HG02610 (cell line): Measurements from ENCODE around the gene CPSF2.
"Not testable (repeated sequence)": the region's sequence is repeated elsewhere in the genome, so short reads cannot be mapped to it uniquely, and the experiment has no call there.

Experiments
- ATAC-seq: cut with Tn5 transposase; IDR thresholded peaks from one replicate; pipeline ENCODE4 v1.9.1; 2021; ENCODE audit warnings: mild to moderate bottlenecking, moderate library complexity; ENCODE audit not compliant: unreplicated experiment

The CPSF2 gene

GRCh38 chr14:92154283-92154942 lies 32.6 kb downstream of the CPSF2 start:
- no peak for ATAC-seq

- ATAC-seq = no peak
Measured at GRCh38 chr14:92160619-92161018, 38.9 kb downstream of the CPSF2 start.

GRCh38 chr14:92161521-92161920 lies 39.8 kb downstream of the CPSF2 start:
- no peak for ATAC-seq

DNA sequence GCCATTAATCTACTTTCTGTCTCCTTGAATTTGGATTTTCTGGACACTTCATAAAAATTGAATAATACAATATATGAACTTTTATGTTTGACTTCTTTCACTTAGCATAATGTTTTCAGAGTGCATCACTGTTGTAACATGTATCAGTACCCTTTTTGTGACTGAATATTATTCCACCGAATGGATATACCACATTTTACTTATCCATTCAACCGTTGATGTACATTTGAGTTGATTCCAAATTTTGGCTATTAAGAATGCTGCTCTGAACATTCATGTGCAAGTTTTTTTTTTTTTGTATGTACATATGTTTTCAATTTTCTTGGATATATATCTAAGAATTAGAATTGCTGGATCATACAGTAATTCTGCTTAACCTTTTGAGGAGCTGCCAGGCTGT lies 43.2 kb downstream of the CPSF2 start:
- no peak for ATAC-seq

- no peak for ATAC-seq
Measured at GRCh38 chr14:92173668-92174067, 51.9 kb downstream of the CPSF2 start.

DNA sequence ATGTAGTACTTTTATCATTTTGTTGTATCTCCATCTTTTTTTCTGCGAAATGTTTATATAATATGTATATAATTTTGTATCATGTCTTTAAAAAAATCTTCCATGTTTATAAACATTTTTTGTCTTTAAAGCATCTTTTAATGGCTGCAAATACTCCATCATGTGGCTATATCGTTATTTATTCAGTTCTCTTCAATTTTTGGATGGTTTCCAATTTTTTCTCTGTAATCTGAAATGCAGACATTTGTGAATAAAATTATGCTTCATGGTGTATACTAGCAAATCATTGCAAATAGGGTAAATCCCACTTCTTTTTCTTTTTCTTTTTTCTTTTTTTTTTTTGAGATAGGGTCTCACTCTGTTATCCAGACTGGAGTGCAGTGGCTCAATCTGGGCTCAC lies 54.0 kb downstream of the CPSF2 start:
- ATAC-seq = no peak

DNA sequence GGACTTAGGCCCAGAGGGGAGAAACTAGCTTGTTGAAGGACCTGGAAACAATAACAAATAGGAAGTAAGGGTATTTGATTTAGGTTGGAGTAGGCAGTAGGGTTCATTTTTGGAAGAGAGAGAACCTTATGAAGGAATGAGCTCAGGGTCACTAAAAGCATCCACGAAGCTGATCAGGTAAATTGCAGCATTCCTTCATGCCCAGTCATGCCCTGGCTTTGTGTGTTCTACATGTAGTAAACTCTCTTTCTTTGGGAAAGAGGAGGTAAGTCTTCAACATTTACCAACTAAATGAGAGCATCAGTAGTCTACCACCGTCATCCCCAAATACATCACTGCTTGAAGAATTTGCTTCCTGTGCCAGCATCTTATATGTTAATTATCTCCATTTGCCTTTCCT lies 54.7 kb downstream of the CPSF2 start:
- ATAC-seq = no peak

GRCh38 chr14:92179178-92179577 lies 57.4 kb downstream of the CPSF2 start:
- ATAC-seq = not testable (repeated sequence)

- ATAC-seq = no peak
Measured at GRCh38 chr14:92185559-92185958, 63.8 kb downstream of the CPSF2 start.

GRCh38 chr14:92187616-92188015 lies 65.8 kb downstream of the CPSF2 start:
- ATAC-seq = not testable (repeated sequence)

- ATAC-seq = no peak
Measured at GRCh38 chr14:92190768-92191167, 69.0 kb downstream of the CPSF2 start.

GRCh38 chr14:92198804-92199203 lies 77.0 kb downstream of the CPSF2 start:
- no peak for ATAC-seq

DNA sequence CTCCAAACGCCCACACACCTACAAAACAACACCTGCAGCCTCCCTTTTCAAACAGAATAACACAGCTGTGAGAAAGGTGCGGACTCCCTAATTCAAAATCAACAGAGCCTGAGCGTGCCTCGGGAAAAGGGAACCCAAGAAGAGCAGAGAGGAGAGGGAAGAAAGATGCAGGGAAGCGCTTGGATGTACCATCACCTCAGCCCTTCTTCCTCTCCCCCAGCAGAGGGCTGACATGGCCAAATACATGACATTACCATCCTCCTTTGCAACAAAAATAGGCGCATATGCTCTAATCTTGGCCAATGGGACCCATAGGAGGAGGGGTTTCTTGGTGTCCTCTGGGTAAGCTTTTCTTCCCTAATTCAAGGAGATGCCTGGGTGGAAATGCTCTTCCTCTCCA lies 78.0 kb downstream of the CPSF2 start:
- ATAC-seq = no peak

DNA sequence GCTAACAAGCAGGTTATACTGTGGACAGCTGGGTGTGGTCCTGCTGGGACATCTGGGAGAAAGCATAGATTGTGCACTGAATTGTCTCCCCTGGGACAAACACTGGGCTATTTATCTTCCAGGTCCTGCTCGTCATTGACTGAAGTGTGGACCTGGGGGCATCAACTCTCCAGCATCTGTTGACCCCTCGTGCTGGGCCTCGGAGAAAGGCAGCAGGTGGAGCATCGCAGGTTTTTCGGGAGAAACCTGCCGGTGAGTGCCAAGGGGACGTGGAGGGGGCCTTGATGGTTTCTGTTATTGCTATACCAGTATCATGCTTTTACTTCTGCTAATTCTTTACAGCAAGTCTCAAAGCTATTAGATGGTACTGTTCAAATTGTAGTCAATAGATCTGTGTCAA lies 81.3 kb downstream of the CPSF2 start:
- no peak for ATAC-seq

DNA sequence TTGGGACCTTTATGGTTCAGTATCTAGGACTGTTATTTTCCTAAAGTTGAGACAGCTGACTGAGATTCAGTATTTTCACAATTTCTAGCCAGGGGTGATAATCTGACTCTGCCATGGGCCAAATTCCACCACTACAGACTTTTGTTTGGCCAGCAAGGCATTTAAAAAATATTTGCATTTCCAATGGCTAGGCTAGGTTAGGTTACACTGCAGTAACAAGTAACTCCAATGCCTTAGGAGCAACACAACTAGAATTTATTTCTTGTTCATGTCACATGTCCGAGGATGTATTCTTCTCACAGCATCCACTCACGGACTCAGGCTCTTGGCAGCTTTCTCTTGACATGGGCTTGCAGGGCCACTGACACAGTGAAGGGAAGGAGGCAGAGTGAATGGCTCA lies 83.0 kb downstream of the CPSF2 start:
- ATAC-seq = no peak

GRCh38 chr14:92207012-92207927 lies 85.5 kb downstream of the CPSF2 start:
- ATAC-seq = no peak

DNA sequence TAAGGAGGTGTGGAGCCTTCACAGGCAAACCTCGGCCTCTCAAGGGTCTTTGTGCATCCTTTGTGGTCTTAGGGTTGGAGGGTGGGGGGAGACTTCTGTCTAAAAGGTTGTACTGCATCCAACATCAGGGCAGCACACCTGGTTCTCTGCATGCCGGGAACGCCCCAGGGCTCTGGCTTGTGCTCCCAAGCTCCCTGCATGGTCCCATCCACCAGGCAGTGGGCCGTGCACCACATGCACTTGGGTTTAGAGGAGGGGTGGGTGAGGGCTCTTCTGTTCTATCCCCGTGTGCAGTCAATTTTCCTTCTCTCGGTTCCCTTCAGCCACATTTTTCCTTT lies 86.1 kb downstream of the CPSF2 start:
- ATAC-seq = no peak

DNA sequence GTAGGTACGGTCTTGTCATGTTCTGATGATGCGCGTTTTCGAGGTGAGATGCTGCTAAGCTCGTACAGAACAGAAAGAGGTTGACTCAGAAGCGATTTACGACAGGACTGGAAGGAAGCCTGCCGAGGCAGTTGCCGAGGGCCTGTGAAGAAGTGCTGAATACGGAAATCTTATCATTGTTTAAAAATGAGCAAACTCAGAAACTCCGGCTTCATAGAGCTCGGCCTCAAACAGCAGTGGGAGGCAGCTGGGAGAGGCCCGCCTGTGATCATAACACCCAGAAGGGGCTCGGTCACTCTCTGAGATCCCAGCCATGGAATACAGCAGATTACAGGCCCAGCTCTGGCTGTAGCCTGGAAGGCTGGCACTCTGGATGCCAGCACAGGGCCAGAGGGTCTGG lies 87.4 kb downstream of the CPSF2 start:
- ATAC-seq = no peak

GRCh38 chr14:92213125-92213524 lies 91.4 kb downstream of the CPSF2 start:
- ATAC-seq = not testable (repeated sequence)

GRCh38 chr14:92215579-92215978 lies 93.8 kb downstream of the CPSF2 start:
- no peak for ATAC-seq

DNA sequence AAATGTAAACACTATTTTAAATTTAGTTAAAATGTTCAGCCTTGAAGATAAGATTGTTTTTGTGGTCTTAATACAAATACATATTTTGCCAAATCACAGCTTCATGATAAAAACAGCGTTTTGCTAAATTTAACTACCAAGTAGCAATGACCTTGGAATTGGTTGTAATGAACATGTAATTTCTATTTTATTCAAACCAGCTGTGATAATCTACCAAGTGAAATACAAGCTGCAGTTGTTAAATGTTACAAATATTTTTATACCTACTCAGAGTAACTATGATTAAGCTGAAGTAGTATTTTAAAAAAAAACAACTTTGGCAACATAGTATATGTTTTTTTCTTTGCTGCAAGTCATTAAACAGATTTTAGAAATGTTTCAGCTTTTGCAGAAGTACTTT lies 96.2 kb downstream of the CPSF2 start:
- no peak for ATAC-seq
